HepG2 (cell line): ENCODE measurements around the gene ESYT1. TPM values are rescaled to one million over a fixed set of nuclear protein-coding genes. Genes with fewer than 3 reads are reported as not detected.
A peak's percentile ranks its signal among the peaks of the same experiment; 100 is the strongest.

Source experiments
- AHDC1 ChIP-seq: sonication (generic); formaldehyde crosslinking; IDR thresholded peaks from 2 replicates; pipeline ENCODE4 v1.5.1; 2020; ENCODE audit warnings: mild to moderate bottlenecking, missing genetic modification reagents, borderline replicate concordance
- BCL3 ChIP-seq: sonication (generic); formaldehyde crosslinking; IDR thresholded peaks from 2 replicates; pipeline ENCODE4 v1.5.1; 2020; ENCODE audit warnings: mild to moderate bottlenecking, missing genetic modification reagents, moderate library complexity
- DNMT1 ChIP-seq: sonication (generic); formaldehyde crosslinking; IDR thresholded peaks from 2 replicates; pipeline ENCODE4 v1.5.1; 2020; ENCODE audit warnings: mild to moderate bottlenecking, missing genetic modification reagents
- HMGXB4 ChIP-seq, 2 experiments: sonication (generic) in 1 of 2; formaldehyde crosslinking in 1 of 2; IDR thresholded peaks; 2 replicates each; pipeline versions ENCODE4 v1.4.0 to v1.6.1; 2018 to 2020; ENCODE audit warnings: missing genetic modification reagents in 2 of 2, borderline replicate concordance in 1 of 2, low read depth in 1 of 2, mild to moderate bottlenecking in 1 of 2, missing biosample characterization in 1 of 2
- HOXA9 ChIP-seq: sonication (generic); formaldehyde crosslinking; IDR thresholded peaks from 2 replicates; pipeline ENCODE4 v1.8.1; 2022; ENCODE audit warnings: missing genetic modification reagents, mild to moderate bottlenecking, moderate library complexity, borderline replicate concordance
- KLF15 ChIP-seq: sonication (generic); formaldehyde crosslinking; IDR thresholded peaks from 2 replicates; pipeline ENCODE4 v1.8.1; 2023; ENCODE audit warnings: borderline replicate concordance, mild to moderate bottlenecking, inconsistent platforms, missing genetic modification reagents, mixed read lengths
- MTA3 ChIP-seq: sonication (generic); formaldehyde crosslinking; IDR thresholded peaks from 2 replicates; pipeline ENCODE4 v1.4.0; 2020; ENCODE audit warnings: missing genetic modification reagents
- NAIF1 ChIP-seq: sonication (generic); formaldehyde crosslinking; IDR thresholded peaks from 2 replicates; pipeline ENCODE4 v1.5.0; 2020; ENCODE audit warnings: mild to moderate bottlenecking, missing genetic modification reagents, borderline replicate concordance
- NFATC3 ChIP-seq: sonication (generic); formaldehyde crosslinking; IDR thresholded peaks from 2 replicates; pipeline ENCODE4 v1.5.1; 2020; ENCODE audit warnings: mild to moderate bottlenecking, missing genetic modification reagents
- ZBTB34 ChIP-seq: sonication (generic); formaldehyde crosslinking; IDR thresholded peaks from 2 replicates; pipeline ENCODE4 v1.8.0; 2022; ENCODE audit warnings: mild to moderate bottlenecking, missing genetic modification reagents
- ZFY ChIP-seq: sonication (generic); formaldehyde crosslinking; IDR thresholded peaks from 2 replicates; pipeline ENCODE4 v1.4.0; 2020; ENCODE audit warnings: missing genetic modification reagents
- ZNF263 ChIP-seq: sonication (generic); formaldehyde crosslinking; IDR thresholded peaks from 2 replicates; pipeline ENCODE4 v1.4.0; 2020; ENCODE audit warnings: missing genetic modification reagents
- ZNF362 ChIP-seq: sonication (generic); formaldehyde crosslinking; IDR thresholded peaks from 2 replicates; pipeline ENCODE4 v1.4.0; 2020; ENCODE audit warnings: missing genetic modification reagents, mild to moderate bottlenecking, borderline replicate concordance
- ZNF724P ChIP-seq: sonication (generic); formaldehyde crosslinking; IDR thresholded peaks from 2 replicates; pipeline ENCODE4 v1.8.0; 2022; ENCODE audit warnings: missing genetic modification reagents, borderline replicate concordance
- ZNF749 ChIP-seq: sonication (generic); formaldehyde crosslinking; IDR thresholded peaks from 2 replicates; pipeline ENCODE4 v1.8.0; 2022; ENCODE audit warnings: mild to moderate bottlenecking, missing genetic modification reagents, moderate library complexity, borderline replicate concordance
- ZNF768 ChIP-seq: sonication (generic); formaldehyde crosslinking; IDR thresholded peaks from 2 replicates; pipeline ENCODE4 v1.4.0; 2020; ENCODE audit warnings: missing genetic modification reagents
- polyA plus RNA-seq, 8 experiments: library from polyadenylated mRNA; depleted of rRNA in 3 of 8; stranded (reverse) in 7 of 8; unstranded in 1 of 8; fragments of >200 nt; fragmentation: Illumina TruSeq in 4 of 8; extraction: Trizol in 4 of 8; gene quantifications; 2 replicates each; pipeline versions ENCODE4 v1.2.1 to v1.2.3, GENCODE V29; 2011 to 2016; ENCODE audit warnings: low read depth in 4 of 8, missing spikeins in 1 of 8, mixed read lengths in 1 of 8; ENCODE audit not compliant: insufficient read depth in 1 of 8
- total RNA-seq, 5 experiments: library from RNA; depleted of rRNA; stranded (reverse); fragments of >200 nt; fragmentation: Illumina TruSeq; extraction: Trizol; gene quantifications; 2 replicates each; pipeline ENCODE4 v1.2.3, GENCODE V29; 2016; ENCODE audit warnings: low read depth in 1 of 5

Gene ESYT1
- total and polyA plus RNA-seq, 2 of the 13 experiments (the other 11 are each of a cell fraction or from before 2014, with no cell fraction given), result 66.9 to 71.0 TPM

GRCh38 chr12:56078931-56079722, 48.9 kb upstream of the ESYT1 start (continued):
- TF ChIP-seq AHDC1 (CRISPR knock-in tag), result no peak; the same call in 1 of the 2 replicates
- TF ChIP-seq KLF15 (CRISPR knock-in tag), result peak; percentile 72; the same call in 1 of the 2 replicates
- no peak for TF ChIP-seq DNMT1 (CRISPR knock-in tag)
- TF ChIP-seq ZNF749 (CRISPR knock-in tag), result 0 out of 2 replicates have a peak, but pooled peaks have one; percentile 61
- no peak for TF ChIP-seq ZNF362 (CRISPR knock-in tag)
- TF ChIP-seq ZBTB34 (CRISPR knock-in tag), result no peak
- peak; percentile 38; the same call in 1 of the 2 replicates for TF ChIP-seq ZNF263 (CRISPR knock-in tag)
- no peak for TF ChIP-seq BCL3
- TF ChIP-seq ZNF724P (CRISPR knock-in tag), result no peak
- no peak for TF ChIP-seq MTA3 (CRISPR knock-in tag)
- TF ChIP-seq HOXA9, result no peak
- TF ChIP-seq ZFY (CRISPR knock-in tag), result peak; percentile 57
- no peak for TF ChIP-seq NFATC3 (CRISPR knock-in tag)
- TF ChIP-seq HMGXB4 (CRISPR knock-in tag; IDR thresholded peaks at IDR 0.05; ENCODE audit: borderline replicate concordance in 1 of 2, low read depth in 1 of 2), result peak; percentile 93 to 99
- TF ChIP-seq NAIF1 (CRISPR knock-in tag), result 0 out of 2 replicates have a peak, but pooled peaks have one; percentile 37
- TF ChIP-seq ZNF768, result peak; percentile 77
